OCI-LY1 (cell line): ENCODE data around the gene ANKMY1.

Source experiments
- H2AFZ ChIP-seq: fragments of 200-600 bp; sonication (generic), shearing (Covaris generic); 2 replicates; pipeline ENCODE4 v1.6.0; 2014; ENCODE audit warnings: antibody characterized with exemption, mild to moderate bottlenecking, low read length
- H3F3A ChIP-seq: fragments of 200-600 bp; sonication (generic), shearing (Covaris generic); 2 replicates; pipeline ENCODE4 v1.6.0; 2014; ENCODE audit warnings: mild to moderate bottlenecking, antibody characterized with exemption, low read length, moderate library complexity; ENCODE audit not compliant: insufficient read depth
- H3K27ac ChIP-seq: fragments of 200-600 bp; sonication (generic); 2 replicates; pipeline ENCODE4 v1.5.1; 2014; ENCODE audit warnings: low read length, mixed run types, mild to moderate bottlenecking, low read depth; ENCODE audit not compliant: poor library complexity, severe bottlenecking
- H3K27me3 ChIP-seq: fragments of 200-600 bp; sonication (generic); 2 replicates; pipeline ENCODE4 v1.6.0; 2014; ENCODE audit warnings: antibody characterized with exemption, mild to moderate bottlenecking, low read length, moderate library complexity; ENCODE audit not compliant: insufficient read depth
- H3K36me3 ChIP-seq: fragments of 200-600 bp; sonication (generic); 2 replicates; pipeline ENCODE4 v1.6.1; 2014; ENCODE audit warnings: mild to moderate bottlenecking, antibody characterized with exemption, low read length, moderate library complexity, mixed read lengths; ENCODE audit not compliant: insufficient read depth
- H3K4me1 ChIP-seq: fragments of 200-600 bp; sonication (generic); 2 replicates; pipeline ENCODE4 v1.5.1; 2014; ENCODE audit warnings: mild to moderate bottlenecking, low read length, moderate library complexity; ENCODE audit not compliant: insufficient read depth, severe bottlenecking
- H3K4me2 ChIP-seq: fragments of 200-600 bp; sonication (generic), shearing (Covaris generic); 2 replicates; pipeline ENCODE4 v1.6.1; 2014; ENCODE audit warnings: low read length
- H3K4me3 ChIP-seq: fragments of 200-600 bp; sonication (generic); 2 replicates; pipeline ENCODE4 v1.5.1; 2014; ENCODE audit warnings: low read length, low read depth, mild to moderate bottlenecking, mixed read lengths; ENCODE audit not compliant: poor library complexity, severe bottlenecking
- H3K79me2 ChIP-seq: fragments of 200-600 bp; shearing (Covaris generic); 2 replicates; pipeline ENCODE4 v1.6.1; 2016; ENCODE audit warnings: mixed run types, low read length, mixed read lengths; ENCODE audit not compliant: insufficient read depth
- H3K9ac ChIP-seq: fragments of 200-600 bp; sonication (generic), shearing (Covaris generic); 2 replicates; pipeline ENCODE4 v1.6.1; 2014; ENCODE audit warnings: mild to moderate bottlenecking, low read length, mixed read lengths
- H3K9me2 ChIP-seq: fragments of 200-600 bp; sonication (generic), shearing (Covaris generic); 2 replicates; pipeline ENCODE4 v1.6.1; 2014; ENCODE audit warnings: low read depth, mild to moderate bottlenecking, low read length, mixed read lengths
- H3K9me3 ChIP-seq: fragments of 200-600 bp; shearing (Covaris generic); 2 replicates; pipeline ENCODE4 v1.6.1; 2014; ENCODE audit warnings: low read length, mixed read lengths
- H4K20me1 ChIP-seq: fragments of 200-600 bp; sonication (generic), shearing (Covaris generic); 2 replicates; pipeline ENCODE4 v1.6.0; 2016; ENCODE audit warnings: mild to moderate bottlenecking, low read length; ENCODE audit not compliant: insufficient read depth
- EZH2 ChIP-seq: fragments of 200-600 bp; sonication (generic), shearing (Covaris generic); IDR thresholded peaks from 2 replicates; pipeline ENCODE4 v1.8.0; 2017; ENCODE audit warnings: borderline replicate concordance, mixed run types, mild to moderate bottlenecking, antibody characterized with exemption, low read length, moderate library complexity, mixed read lengths
- TF ChIP-seq, protein P1 (sequence below): fragments of 200-600 bp; sonication (generic), shearing (Covaris generic); IDR thresholded peaks from 2 replicates; pipeline ENCODE4 v1.5.1; 2017; ENCODE audit warnings: mild to moderate bottlenecking, antibody characterized with exemption, low read length, moderate library complexity, mixed read lengths

Gene ANKMY1

DNA sequence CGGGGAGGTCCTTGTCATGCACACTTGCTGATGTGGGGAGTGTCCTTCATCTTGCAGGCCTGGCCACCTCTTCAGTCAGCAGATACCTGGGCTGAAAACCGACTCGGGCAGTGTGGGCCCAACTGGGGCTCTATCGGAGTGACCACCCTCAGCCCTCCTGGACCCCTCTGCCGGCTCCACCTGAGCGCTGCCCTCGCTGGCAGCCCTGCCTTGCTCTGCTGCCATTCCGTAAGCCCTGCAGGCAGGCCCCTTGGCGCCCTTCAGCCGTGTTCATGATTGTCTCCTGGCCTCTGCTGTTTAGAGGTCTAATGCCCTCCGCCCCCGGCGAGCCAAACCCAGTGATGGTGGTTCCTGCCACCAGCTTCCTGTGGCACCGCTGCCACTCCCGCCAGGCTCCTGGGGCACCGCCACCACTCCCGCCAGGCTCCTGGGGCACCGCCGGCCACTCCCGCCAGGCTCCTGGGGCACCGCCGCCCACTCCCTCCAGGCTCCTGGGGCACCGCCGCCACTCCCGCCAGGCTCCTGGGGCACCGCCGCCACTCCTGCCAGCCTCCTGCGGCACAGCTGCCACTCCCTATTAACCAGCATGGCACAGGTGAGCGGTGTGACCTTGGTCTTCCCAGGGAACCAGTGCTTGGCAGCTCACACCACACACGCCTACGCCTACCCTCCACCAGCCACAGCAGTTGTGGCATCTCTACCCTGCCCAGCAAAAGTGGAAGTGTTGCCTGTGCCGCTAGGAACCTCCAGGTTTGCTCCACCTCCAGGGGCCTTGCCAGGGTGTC lies 44.7 kb upstream of the ANKMY1 start:
- Histone ChIP-seq H4K20me1 (no peaks in the 10 kb centered on the region), H3K4me1 (no peaks in the 10 kb centered on the region), H3K4me2 (no peak overlapping the region), H3F3A (no peaks in the 10 kb centered on the region), H3K4me3 (no peak overlapping the region), H2AFZ (no peak overlapping the region), H3K9me2 (no peaks in the 10 kb centered on the region), H3K9ac (no peak overlapping the region), H3K36me3 (peaks cover 9% of the 10 kb centered on the region; the same call in 1 of the 2 replicates), H3K9me3 (no peaks in the 10 kb centered on the region), H3K79me2 (no peaks in the 10 kb centered on the region), H3K27me3 (no peaks in the 10 kb centered on the region), H3K27ac (no peak overlapping the region)
- TF ChIP-seq EZH2, result no peak

DNA sequence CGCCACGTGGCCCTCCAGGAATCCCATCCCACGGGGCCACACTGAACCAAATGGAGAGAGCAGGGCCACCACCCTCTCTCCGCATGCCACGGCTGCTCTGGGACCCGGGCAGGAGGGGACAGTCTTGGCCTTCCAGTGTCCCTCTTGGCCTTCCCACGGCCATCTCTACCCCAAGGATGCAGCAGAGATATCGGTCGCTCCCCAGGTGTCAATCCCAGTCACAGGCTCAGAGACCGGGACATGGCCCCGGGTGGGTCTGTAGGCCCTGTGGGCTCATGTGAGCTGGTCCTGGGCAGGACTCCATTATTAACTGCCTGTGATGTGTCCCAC lies 44.0 kb upstream of the ANKMY1 start:
- Histone ChIP-seq H3K79me2 (no peaks in the 10 kb centered on the region), H3F3A (no peaks in the 10 kb centered on the region), H2AFZ (no peak overlapping the region), H3K27me3 (no peaks in the 10 kb centered on the region), H3K36me3 (peaks cover 9% of the 10 kb centered on the region; the same call in 1 of the 2 replicates), H3K4me1 (no peaks in the 10 kb centered on the region), H3K9me2 (no peaks in the 10 kb centered on the region), H3K4me3 (no peak overlapping the region), H3K4me2 (no peak overlapping the region), H4K20me1 (no peaks in the 10 kb centered on the region), H3K9ac (no peak overlapping the region), H3K27ac (no peak overlapping the region), H3K9me3 (no peaks in the 10 kb centered on the region)
- TF ChIP-seq EZH2, result no peak
- TF ChIP-seq, protein P1, sequence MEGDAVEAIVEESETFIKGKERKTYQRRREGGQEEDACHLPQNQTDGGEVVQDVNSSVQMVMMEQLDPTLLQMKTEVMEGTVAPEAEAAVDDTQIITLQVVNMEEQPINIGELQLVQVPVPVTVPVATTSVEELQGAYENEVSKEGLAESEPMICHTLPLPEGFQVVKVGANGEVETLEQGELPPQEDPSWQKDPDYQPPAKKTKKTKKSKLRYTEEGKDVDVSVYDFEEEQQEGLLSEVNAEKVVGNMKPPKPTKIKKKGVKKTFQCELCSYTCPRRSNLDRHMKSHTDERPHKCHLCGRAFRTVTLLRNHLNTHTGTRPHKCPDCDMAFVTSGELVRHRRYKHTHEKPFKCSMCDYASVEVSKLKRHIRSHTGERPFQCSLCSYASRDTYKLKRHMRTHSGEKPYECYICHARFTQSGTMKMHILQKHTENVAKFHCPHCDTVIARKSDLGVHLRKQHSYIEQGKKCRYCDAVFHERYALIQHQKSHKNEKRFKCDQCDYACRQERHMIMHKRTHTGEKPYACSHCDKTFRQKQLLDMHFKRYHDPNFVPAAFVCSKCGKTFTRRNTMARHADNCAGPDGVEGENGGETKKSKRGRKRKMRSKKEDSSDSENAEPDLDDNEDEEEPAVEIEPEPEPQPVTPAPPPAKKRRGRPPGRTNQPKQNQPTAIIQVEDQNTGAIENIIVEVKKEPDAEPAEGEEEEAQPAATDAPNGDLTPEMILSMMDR, result no peak

DNA sequence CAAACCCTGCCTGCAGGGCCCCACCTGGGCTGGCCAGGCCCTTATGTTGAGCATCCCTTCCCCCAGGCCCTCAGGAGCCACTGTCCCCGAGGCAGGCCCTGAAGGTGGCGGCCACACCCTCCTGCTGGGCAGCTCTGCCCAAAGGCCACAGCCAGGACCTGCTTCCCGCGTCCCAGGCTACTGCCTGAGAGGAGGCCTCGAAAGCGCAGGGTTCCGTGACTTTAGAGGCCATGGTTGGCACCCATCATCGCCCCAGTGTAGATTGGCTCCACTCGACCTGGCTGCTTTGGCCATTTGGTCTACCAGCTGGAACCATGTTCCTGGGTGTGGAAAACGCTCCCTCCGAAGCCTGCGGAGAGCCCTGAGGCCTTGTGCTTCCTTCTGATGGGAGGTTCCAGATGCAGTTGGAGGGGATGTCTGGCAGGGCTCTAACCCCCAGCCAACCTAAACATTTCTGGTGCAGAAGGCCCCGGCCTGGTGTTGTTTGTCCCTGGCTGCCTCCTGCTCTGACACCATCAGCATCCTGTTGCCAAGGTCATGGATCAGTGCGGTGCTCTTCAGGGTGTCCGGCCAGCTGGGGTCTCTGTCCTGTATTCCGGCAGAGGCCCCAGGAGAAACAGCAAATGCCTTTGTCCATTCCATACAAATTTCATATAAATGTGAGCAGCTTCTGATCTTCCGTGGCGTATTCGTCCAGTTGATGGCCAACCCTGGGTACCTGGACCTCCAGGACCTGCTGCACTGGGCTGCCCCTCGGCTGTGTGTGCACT lies 43.5 kb upstream of the ANKMY1 start:
- Histone ChIP-seq H4K20me1 (no peaks in the 10 kb centered on the region), H3K9me3 (no peaks in the 10 kb centered on the region), H3K9ac (no peak overlapping the region), H3K4me2 (no peak overlapping the region), H3K79me2 (no peaks in the 10 kb centered on the region), H2AFZ (no peak overlapping the region), H3K4me1 (no peaks in the 10 kb centered on the region), H3K27ac (no peak overlapping the region), H3K4me3 (no peak overlapping the region), H3K36me3 (peaks cover 9% of the 10 kb centered on the region; the same call in 1 of the 2 replicates), H3F3A (no peaks in the 10 kb centered on the region), H3K27me3 (no peaks in the 10 kb centered on the region), H3K9me2 (no peaks in the 10 kb centered on the region)
- TF ChIP-seq, protein P1, result no peak
- TF ChIP-seq EZH2, result no peak
